GM18511 (cell line): ENCODE results near the gene SPRYD4.
"Not testable (repeated sequence)": the region's sequence is repeated elsewhere in the genome, so short reads cannot be mapped to it uniquely, and the experiment has no call there.

Experiments used
- ATAC-seq: cut with Tn5 transposase; IDR thresholded peaks from one replicate; pipeline ENCODE4 v1.9.1; 2021; ENCODE audit warnings: mild to moderate bottlenecking, moderate library complexity; ENCODE audit not compliant: unreplicated experiment

Gene SPRYD4

GRCh38 chr12:56468216-56469006 lies at the start of gene SPRYD4:
TSS of gene SPRYD4 (plus strand) at chr12:56468578. CDS start at chr12:56468592, 14 bp downstream.
- peak; percentile 92 for ATAC-seq

- no peak for ATAC-seq
Observed at GRCh38 chr12:56420411-56420810, 48.0 kb upstream of the SPRYD4 start.

DNA sequence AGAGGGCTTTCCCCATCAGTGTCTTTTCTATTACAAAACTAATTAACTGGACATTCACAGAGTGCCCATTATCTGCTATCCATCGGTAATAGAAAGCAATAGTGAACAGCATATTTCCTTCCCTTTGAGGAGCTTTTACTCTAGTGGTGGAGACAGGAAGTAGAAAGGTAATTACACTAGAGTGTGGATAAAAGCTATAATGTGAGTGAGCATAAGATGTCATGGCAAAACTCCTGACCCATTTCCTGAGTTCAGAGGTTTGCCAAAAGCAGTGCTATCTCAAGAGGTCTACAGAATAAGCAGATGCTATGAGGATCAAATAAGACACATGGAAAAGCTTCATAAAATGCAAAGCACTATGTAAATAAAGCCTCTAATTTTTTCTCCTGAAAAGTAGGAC lies 43.2 kb upstream of the SPRYD4 start:
- ATAC-seq, result no peak

DNA sequence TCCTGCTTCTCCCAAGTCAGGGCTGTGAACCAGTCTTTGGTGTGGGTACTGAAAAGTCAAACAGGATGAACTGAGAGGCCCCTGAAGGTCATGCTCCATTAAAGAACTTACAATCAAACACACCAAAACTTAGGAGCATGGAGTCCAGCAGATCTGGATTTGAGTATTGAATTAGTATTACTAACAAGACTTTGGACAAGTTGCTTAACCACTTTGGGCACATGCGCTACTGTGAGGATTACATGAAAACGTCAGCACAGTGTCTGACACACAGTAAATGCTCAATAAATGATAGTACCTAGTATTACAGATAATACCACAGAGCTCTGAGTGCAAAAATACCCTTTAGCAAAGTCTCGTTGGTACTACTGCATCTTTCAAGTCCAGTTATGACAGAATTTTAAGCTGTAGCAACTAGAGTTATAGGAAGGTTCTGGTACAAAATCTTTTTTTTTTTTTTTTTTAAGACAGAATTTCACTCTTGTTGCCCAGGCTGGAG lies 42.4 kb upstream of the SPRYD4 start:
- ATAC-seq, result no peak

- no peak for ATAC-seq
Observed at GRCh38 chr12:56431288-56431687, 37.1 kb upstream of the SPRYD4 start.

GRCh38 chr12:56431850-56432249 lies 36.5 kb upstream of the SPRYD4 start:
- no peak for ATAC-seq

DNA sequence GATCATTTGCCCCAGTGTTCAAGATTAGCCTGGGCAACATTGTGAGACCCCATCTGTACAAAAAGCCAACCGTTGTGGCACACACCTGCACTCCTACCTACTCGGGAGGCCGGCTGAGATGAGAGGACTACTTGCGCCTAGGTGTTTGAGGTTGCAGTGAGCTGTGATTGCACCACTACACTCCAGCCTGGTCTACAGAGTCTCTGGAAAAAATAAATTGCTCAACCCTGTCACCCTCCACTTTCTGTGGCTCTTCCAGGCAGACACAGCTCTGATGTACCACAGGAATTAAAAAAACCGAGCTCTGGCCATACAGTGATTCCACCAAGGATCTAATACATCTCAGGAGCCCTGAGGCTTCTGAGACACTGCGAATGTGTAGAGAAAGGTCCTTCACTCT lies 33.5 kb upstream of the SPRYD4 start:
- no peak for ATAC-seq

- ATAC-seq, result no peak
Observed at GRCh38 chr12:56437430-56438176, 30.8 kb upstream of the SPRYD4 start.

DNA sequence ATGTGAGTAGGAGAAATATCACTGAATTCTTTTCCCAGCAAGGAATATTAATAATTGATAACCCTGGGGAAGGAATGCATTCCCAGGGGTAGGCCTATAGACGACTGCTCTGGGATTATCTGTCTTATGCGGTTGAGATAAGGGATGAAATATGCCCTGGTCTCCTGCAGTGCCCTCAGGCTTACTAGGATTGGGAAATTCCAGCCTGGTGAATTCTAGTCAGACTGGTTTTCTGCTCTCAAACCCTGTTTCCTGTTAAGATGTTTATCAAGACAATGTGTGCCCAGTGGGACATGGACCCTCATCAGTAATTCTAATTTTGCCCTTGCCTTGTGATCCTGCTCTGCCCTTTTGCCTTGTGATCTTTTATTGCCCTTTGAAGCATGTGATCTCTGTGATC lies 25.2 kb upstream of the SPRYD4 start:
- not testable (repeated sequence) for ATAC-seq

DNA sequence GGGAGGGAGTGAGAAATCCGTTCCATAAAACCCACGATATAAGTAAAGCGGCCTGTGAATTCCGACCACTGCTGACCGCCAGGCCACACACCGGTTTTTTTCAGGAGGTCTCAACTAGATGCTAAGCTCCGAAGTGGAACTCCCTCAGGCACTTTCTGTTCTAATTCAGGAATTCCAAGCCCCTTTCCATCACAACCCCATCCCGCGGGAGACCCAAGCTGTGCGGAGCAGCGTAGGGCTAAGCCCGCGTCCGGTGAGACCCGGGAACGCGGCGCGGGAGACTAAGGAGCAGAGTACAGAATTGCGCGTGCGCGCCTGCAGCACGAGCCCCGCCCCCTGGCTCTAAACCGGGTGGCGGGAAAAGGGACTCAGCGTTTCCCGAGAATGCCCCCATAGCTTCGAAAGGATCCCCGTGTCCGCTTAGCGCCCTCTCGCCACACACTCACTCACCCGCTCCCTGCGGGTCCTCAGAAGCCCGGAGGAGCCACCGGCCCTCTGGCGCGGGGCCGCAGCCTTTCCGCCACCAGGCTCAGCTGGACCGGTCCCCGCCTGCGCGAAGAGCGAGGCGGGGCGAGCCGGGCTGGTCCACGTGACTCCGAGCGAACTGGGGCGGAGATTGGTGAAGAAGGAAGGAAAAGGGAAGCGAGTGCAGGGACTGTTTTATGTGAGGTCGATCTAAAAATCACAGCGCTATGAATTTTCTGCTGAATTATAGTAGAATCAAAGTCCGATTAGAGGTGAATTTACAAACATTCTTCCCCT lies 19.3 kb upstream of the SPRYD4 start, which contains the start of gene TIMELESS:
TIMELESS (minus strand) TSS at position 567 of the 762 bp plus-strand sequence. CDS start 15,256 bp downstream, outside the sequence.
- ATAC-seq, result peak; percentile 96

DNA sequence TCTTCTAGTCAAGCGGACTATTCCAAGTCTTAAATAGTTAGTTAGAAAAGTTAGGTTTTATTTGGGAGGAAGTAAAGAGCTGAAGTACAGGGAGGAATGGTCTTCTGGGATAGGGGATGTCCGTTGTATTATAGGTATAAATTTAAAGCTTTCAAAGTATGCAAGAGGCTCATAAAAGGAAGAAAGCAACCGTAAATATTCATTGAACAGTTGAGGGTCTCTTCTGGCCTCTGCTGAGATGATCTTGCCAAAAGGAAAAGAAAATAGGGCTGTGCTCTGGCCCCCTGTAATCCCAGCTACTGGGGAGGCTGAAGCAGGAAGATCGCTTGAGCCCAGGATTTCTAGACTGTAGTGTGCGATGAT lies 18.8 kb upstream of the SPRYD4 start:
- ATAC-seq, result no peak

- ATAC-seq, result no peak
Observed at GRCh38 chr12:56450241-56450640, 18.1 kb upstream of the SPRYD4 start.

DNA sequence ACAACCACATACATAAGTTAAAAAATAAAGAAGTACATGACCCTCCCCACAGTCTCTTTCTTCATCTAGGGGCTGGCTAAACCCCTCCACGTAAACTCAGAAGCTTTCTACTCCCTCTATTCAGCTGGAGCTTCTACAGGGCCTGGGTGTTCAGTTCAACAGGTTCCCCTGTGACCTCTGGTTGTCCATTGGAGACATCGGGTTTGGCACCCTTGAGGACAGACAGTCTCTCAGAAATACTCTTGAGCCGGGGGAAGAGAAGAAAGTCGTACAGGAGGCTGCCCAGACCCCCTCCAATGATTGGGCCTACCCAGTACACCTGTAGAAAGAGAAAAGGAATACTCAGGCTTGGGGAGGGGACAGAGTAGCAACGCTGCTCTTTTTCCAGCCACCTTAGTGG lies 17.2 kb upstream of the SPRYD4 start:
- ATAC-seq, result no peak

DNA sequence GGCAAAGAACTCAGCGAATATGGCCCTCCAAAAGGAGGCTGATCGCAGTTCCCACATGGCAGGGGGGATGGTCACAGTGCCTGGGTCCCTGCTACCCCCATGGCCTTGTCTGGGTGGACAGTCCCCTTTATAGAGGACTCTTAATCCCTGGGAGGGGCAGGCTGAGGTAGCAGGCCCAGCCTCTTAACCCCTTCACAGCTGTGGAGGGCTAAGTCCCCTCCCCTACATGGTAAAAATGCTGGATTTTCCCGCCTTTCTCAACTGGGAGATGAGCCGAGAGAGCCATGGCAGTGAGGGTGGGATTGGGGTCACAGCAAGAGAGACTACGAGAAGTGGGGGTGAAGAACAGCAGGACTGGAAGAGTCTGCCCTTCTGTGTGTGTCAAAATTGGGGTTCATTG lies 13.8 kb upstream of the SPRYD4 start, which contains the start of gene MIP:
MIP (minus strand) TSS at position 101 of the 400 bp plus-strand sequence; CDS start at position 57, 44 bp downstream.
- no peak for ATAC-seq

GRCh38 chr12:56457817-56458216 lies 10.6 kb upstream of the SPRYD4 start:
- ATAC-seq, result no peak

GRCh38 chr12:56461235-56462159 lies 6.9 kb upstream of the SPRYD4 start:
- ATAC-seq, result no peak

GRCh38 chr12:56462565-56462964 lies 5.8 kb upstream of the SPRYD4 start:
- no peak for ATAC-seq

- ATAC-seq, result peak; percentile 35
Observed at GRCh38 chr12:56469007-56469930, 891 bp downstream of the SPRYD4 start.

GRCh38 chr12:56474389-56474788 lies 6.0 kb downstream of the SPRYD4 start:
- ATAC-seq, result no peak
